T-cell (primary cell): Measurements from ENCODE around the gene DENND5A. TPM values are rescaled to one million over a fixed set of nuclear protein-coding genes. Genes with fewer than 3 reads are reported as not detected.
A peak's percentile ranks its signal among the peaks of the same experiment; 100 is the strongest.

Source experiments
- ATAC-seq, 4 experiments: fragments of 200-7000 bp in 3 of 4; fragments of 150-1000 bp in 1 of 4; cut with Tn5 transposase; replicated peaks in 1 of 4; 1 replicate in 3 of 4; 2 replicates in 1 of 4; pipeline ENCODE4 v1.10.0; 2021; ENCODE audit warnings: moderate library complexity in 3 of 4, mild to moderate bottlenecking in 2 of 4, moderate number of reproducible peaks in 1 of 4
- CTCF ChIA-PET, 2 donors: fragments of 300-600 bp; sonication (Branson Sonifier 250); formaldehyde crosslinking; loops; one replicate each; lab custom pipeline; 2022; ENCODE audit warnings: antibody characterized with exemption in 2 of 2; lab: Charles Lee
- POLR2A ChIA-PET, 2 donors: fragments of 300-600 bp; sonication (Branson Sonifier 250); formaldehyde crosslinking; loops; one replicate each; lab custom pipeline; 2022; ENCODE audit warnings: antibody characterized with exemption in 2 of 2; lab: Charles Lee
- DNase-seq, 35 experiments: peaks; one replicate each; pipeline versions ENCODE4 v3.0.0 to v3.0.0-alpha.2; 2013 to 2023
- H3K27ac ChIP-seq: one replicate; pipeline ENCODE4 v1.5.1; 2013; ENCODE audit warnings: low read length
- H3K27me3 ChIP-seq, 2 experiments: replicated peaks in 1 of 2; 1 replicate in 1 of 2; 2 replicates in 1 of 2; pipeline versions ENCODE4 v1.6.1 to v1.7.0; 2013; ENCODE audit warnings: low read length in 1 of 2, mixed read lengths in 1 of 2; ENCODE audit not compliant: control insufficient read depth in 2 of 2, insufficient read depth in 2 of 2; ENCODE audit errors: extremely low read depth in 1 of 2
- H3K36me3 ChIP-seq, 2 donors: 1 replicate in 1 of 2; 2 replicates in 1 of 2; pipeline versions ENCODE4 v1.6.1 to v1.7.0; 2013; ENCODE audit warnings: low read length in 1 of 2; ENCODE audit not compliant: control insufficient read depth in 2 of 2, insufficient read depth in 1 of 2; ENCODE audit errors: extremely low read depth in 1 of 2
- H3K4me1 ChIP-seq, 2 experiments: 1 replicate in 1 of 2; 2 replicates in 1 of 2; pipeline versions ENCODE4 v1.6.1 to v1.7.0; 2013; ENCODE audit warnings: low read length in 2 of 2, mixed read lengths in 1 of 2; ENCODE audit not compliant: insufficient read depth in 2 of 2, control insufficient read depth in 1 of 2; ENCODE audit errors: extremely low read depth in 1 of 2
- H3K4me3 ChIP-seq, 2 donors: 1 replicate in 1 of 2; 2 replicates in 1 of 2; pipeline versions ENCODE4 v1.5.1 to v1.7.0; 2013; ENCODE audit warnings: mild to moderate bottlenecking in 2 of 2, low read length in 1 of 2, moderate library complexity in 1 of 2; ENCODE audit not compliant: control insufficient read depth in 1 of 2; ENCODE audit errors: extremely low read depth in 1 of 2
- H3K9me3 ChIP-seq: 2 replicates; pipeline ENCODE4 v1.7.0; 2013
- H3K27ac Mint-ChIP-seq, 2 donors: one replicate each; pipeline ENCODE4 v1.8.0; 2020 to 2021; ENCODE audit warnings: mild to moderate bottlenecking in 2 of 2, mixed read lengths in 2 of 2
- H3K27me3 Mint-ChIP-seq, 2 donors: one replicate each; pipeline ENCODE4 v1.8.0; 2021 to 2022; ENCODE audit warnings: mixed read lengths in 2 of 2
- H3K36me3 Mint-ChIP-seq: one replicate; pipeline ENCODE4 v1.8.0; 2021; ENCODE audit warnings: mixed read lengths
- H3K4me1 Mint-ChIP-seq, 3 donors: one replicate each; pipeline ENCODE4 v1.8.0; 2020 to 2022; ENCODE audit warnings: mixed read lengths in 3 of 3, mild to moderate bottlenecking in 1 of 3
- H3K4me3 Mint-ChIP-seq, 3 donors: one replicate each; pipeline ENCODE4 v1.8.0; 2020 to 2022; ENCODE audit warnings: mild to moderate bottlenecking in 3 of 3, mixed read lengths in 3 of 3, moderate library complexity in 3 of 3
- H3K9me3 Mint-ChIP-seq, 3 donors: one replicate each; pipeline ENCODE4 v1.8.0; 2020 to 2022; ENCODE audit warnings: mixed read lengths in 3 of 3
- WGBS: methylation state at CpG from one replicate; pipeline ENCODE4 v1.1.5; 2013; ENCODE audit warnings: missing lambda C conversion rate; ENCODE audit not compliant: insufficient coverage; 5-methylcytosine and 5-hydroxymethylcytosine counted together
- total RNA-seq, 35 experiments: library from RNA in 6 of 35; stranded (reverse) in 6 of 35; fragments of 120-200 nt in 1 of 35; gene quantifications; one replicate each; pipeline versions ENCODE4 v1.2.1 to v1.2.4 and lab custom pipeline; 2013 to 2026

The DENND5A gene
- total RNA-seq, 5 donors from 2014 or later (not counting 1 experiment from before 2014, with no cell fraction given): 57.8 to 151 (median 84.2) TPM

DNA sequence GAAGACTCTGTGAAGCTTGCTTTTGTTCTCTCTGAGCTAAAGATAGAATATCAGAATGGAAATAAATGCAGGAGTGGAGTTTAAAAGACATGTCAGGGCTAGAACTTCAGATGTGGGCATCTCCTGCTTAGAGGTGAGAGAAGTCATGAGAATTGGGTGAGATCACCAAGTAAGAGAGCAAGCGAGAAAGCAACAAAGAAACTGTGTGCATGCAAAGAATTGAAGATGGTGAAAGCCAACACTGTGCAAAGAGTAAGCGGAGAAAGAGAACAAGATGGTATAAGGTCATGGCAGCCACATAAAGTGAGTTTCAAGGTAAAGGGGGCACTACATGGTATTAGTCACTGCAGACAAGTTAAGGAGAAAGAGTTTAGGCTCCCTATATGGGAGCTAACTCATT, 116.4 kb downstream of the DENND5A start:
- CTCF ChIA-PET: no interaction called here
- no peak overlapping the region for H3K4me3 ChIP-seq
- Mint-ChIP-seq H3K27ac (no peak overlapping the region), H3K9me3 (no peaks in the 10 kb centered on the region), H3K4me3 (no peak overlapping the region), H3K4me1 (peaks cover 8 to 12% (median 8%) of the 10 kb centered on the region in 3 donors), H3K36me3 (peaks cover 55% of the 10 kb centered on the region), H3K27me3 (no peaks in the 10 kb centered on the region)
- no peak overlapping the region for H3K27ac ChIP-seq
- no peak for DNase-seq
- H3K27me3 ChIP-seq: no peaks in the 10 kb centered on the region
- no peaks in the 10 kb centered on the region for H3K9me3 ChIP-seq
- 85% methylated on average over 2 of the region's 2 CpGs for WGBS
- peaks cover 17 to 67% of the 10 kb centered on the region in 2 donors for H3K36me3 ChIP-seq
- no peak for ATAC-seq
- peaks cover 0 to 2% of the 10 kb centered on the region in 2 experiments for H3K4me1 ChIP-seq
- POLR2A ChIA-PET: no interaction called here

DNA sequence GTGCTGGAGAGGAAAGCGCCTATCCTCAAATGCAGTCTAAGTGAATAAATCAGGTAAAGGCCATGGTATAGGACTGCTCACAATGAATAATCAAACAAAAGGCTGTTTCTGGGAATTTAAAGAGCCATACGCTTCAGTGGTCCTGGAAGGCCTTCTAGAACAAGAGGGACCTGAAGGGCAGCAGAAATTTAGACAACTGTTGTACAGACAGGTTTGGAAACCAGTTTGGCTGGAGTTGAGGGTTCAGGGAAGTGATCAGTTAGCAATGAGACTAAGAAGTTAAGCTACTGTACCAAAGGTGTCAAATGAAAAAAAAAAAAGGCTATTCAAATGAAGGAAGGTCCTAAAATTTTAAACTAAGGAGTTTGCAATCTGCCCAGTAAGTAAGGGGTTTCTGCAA, 117.1 kb downstream of the DENND5A start:
- no peak overlapping the region for H3K4me3 ChIP-seq
- Mint-ChIP-seq H3K4me1 (peaks cover 8 to 12% (median 8%) of the 10 kb centered on the region in 3 donors), H3K36me3 (peaks cover 57% of the 10 kb centered on the region), H3K27ac (peak overlapping the region in 1 of 2 donors; percentile 4), H3K27me3 (no peaks in the 10 kb centered on the region), H3K4me3 (no peak overlapping the region), H3K9me3 (no peaks in the 10 kb centered on the region)
- H3K9me3 ChIP-seq: no peaks in the 10 kb centered on the region
- no peaks in the 10 kb centered on the region for H3K27me3 ChIP-seq
- 100% methylated on average over 1 of the region's 2 CpGs for WGBS
- H3K4me1 ChIP-seq: peaks cover 0 to 2% of the 10 kb centered on the region in 2 experiments
- ChIA-PET CTCF (no interaction called here), POLR2A (no interaction called here)
- DNase-seq (no peak), ATAC-seq (no peak)
- no peak overlapping the region for H3K27ac ChIP-seq
- H3K36me3 ChIP-seq: peaks cover 19 to 69% of the 10 kb centered on the region in 2 donors

DNA sequence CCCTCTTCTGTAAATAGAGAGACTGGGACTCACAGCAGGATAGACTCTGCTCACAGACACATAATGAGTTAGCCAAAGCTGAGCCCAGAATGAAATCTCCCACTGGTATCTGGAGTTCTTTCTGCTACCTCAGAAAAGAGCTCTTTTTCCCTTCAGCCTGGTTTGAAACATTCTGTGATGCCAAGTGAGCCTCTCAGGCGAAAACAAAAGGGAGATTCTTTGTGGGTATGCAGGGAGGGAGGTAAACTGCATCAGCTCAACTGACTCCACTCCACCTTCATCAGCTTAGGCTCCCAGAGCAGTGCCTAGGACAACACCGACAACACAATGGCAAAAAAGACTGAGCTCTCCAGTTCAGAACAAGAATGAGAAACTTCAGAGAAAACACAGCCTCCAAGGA, 118.7 kb downstream of the DENND5A start:
- H3K4me1 Mint-ChIP-seq: peaks cover 8 to 12% (median 8%) of the 10 kb centered on the region in 3 donors
- CTCF ChIA-PET: no interaction called here
- ATAC-seq: no peak
- peaks cover 62% of the 10 kb centered on the region for H3K36me3 Mint-ChIP-seq
- Histone ChIP-seq H3K36me3 (peaks cover 28 to 79% of the 10 kb centered on the region in 2 donors), H3K4me1 (peaks cover 0 to 2% of the 10 kb centered on the region in 2 experiments), H3K27ac (no peak overlapping the region), H3K27me3 (no peaks in the 10 kb centered on the region), H3K9me3 (no peaks in the 10 kb centered on the region), H3K4me3 (no peak overlapping the region)
- H3K4me3 Mint-ChIP-seq: no peak overlapping the region
- peak overlapping the region in 1 of 2 donors; percentile 9 for H3K27ac Mint-ChIP-seq
- H3K27me3 Mint-ChIP-seq: no peaks in the 10 kb centered on the region
- WGBS: no CpG with 5 or more reads among the region's 2 CpGs
- H3K9me3 Mint-ChIP-seq: no peaks in the 10 kb centered on the region
- POLR2A ChIA-PET: interaction anchor here in 1 of 2 donors (0.6 kb wide), 1 partner anchor 977 kb away, joined by 5 read pairs; no protein-coding TSS in a partner anchor
- DNase-seq: no peak

DNA sequence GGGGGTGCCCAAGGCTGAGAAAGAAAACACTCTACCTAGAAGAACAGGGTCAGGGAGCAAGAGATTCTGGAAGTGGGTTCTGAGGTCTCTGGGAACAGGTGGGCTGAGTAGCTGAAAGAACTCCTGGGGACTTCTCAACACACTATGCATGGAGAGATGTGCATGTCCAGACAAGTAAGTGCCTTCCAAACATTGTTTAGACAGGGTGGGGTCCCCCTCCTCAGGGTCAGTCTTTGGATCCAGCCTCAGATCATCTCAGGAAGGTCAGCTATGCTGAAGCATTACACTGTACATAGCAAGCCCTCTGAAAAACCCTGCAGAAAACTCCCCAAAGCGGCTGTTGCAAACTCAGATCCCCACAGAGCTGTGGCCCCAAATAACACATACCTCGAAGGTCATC, 119.9 kb downstream of the DENND5A start:
- no peak for ATAC-seq
- peaks cover 63% of the 10 kb centered on the region for H3K36me3 Mint-ChIP-seq

DNA sequence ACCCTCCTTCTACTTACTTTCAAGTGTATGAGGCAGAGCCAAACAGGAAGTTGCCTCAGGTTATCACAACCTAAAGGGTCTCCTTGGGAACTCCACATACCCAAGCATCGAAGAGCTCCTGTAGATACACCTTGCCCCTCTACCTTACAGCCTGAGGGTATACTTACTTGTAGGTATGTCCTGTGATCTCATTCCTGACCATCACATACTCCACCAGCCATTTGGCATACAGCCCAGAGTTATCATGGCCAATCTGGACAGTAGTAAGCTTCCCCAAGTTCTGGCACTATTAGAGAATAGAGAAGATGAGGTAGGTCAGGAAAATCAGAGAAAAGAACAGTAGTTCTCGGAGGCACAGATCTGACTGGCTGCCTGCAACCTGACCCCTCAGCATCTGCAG, 120.3 kb downstream of the DENND5A start:
- Mint-ChIP-seq H3K4me1 (peaks cover 12 to 17% (median 16%) of the 10 kb centered on the region in 3 donors), H3K27me3 (no peaks in the 10 kb centered on the region), H3K27ac (peak overlapping the region; percentile 26 to 30), H3K36me3 (peaks cover 61% of the 10 kb centered on the region), H3K9me3 (no peaks in the 10 kb centered on the region), H3K4me3 (no peak overlapping the region)
- Histone ChIP-seq H3K27me3 (no peaks in the 10 kb centered on the region), H3K4me3 (no peak overlapping the region), H3K27ac (no peak overlapping the region), H3K4me1 (peaks cover 0 to 2% of the 10 kb centered on the region in 2 experiments), H3K36me3 (peaks cover 25 to 68% of the 10 kb centered on the region in 2 donors), H3K9me3 (no peaks in the 10 kb centered on the region)
- DNase-seq: no peak
- ATAC-seq: no peak
- ChIA-PET CTCF (no interaction called here), POLR2A (interaction anchor here in 1 of 2 donors (0.7 kb wide), 1 partner anchor 35 kb away, joined by 3 read pairs; no protein-coding TSS in a partner anchor)
- 100% methylated on average over 1 of the region's 2 CpGs for WGBS

More for the DNA sequence above, 119.9 kb downstream of the DENND5A start:
- peaks cover 12% of the 10 kb centered on the region in 3 donors for H3K4me1 Mint-ChIP-seq
- ChIA-PET POLR2A (interaction anchor here (0.5 to 0.7 kb wide), 2 partner anchors 34 to 272 kb away, joined by 3 to 4 read pairs; no protein-coding TSS in a partner anchor), CTCF (no interaction called here)
- Histone ChIP-seq H3K4me1 (peaks cover 0 to 2% of the 10 kb centered on the region in 2 experiments), H3K9me3 (no peaks in the 10 kb centered on the region), H3K27me3 (no peaks in the 10 kb centered on the region), H3K36me3 (peaks cover 29 to 73% of the 10 kb centered on the region in 2 donors), H3K4me3 (no peak overlapping the region), H3K27ac (no peak overlapping the region)
- H3K9me3 Mint-ChIP-seq: no peaks in the 10 kb centered on the region
- WGBS: 95% methylated on average over 2 of the region's 2 CpGs
- H3K4me3 Mint-ChIP-seq: no peak overlapping the region
- no peak for DNase-seq
- peak overlapping the region; percentile 13 to 26 for H3K27ac Mint-ChIP-seq
- H3K27me3 Mint-ChIP-seq: no peaks in the 10 kb centered on the region

DNA sequence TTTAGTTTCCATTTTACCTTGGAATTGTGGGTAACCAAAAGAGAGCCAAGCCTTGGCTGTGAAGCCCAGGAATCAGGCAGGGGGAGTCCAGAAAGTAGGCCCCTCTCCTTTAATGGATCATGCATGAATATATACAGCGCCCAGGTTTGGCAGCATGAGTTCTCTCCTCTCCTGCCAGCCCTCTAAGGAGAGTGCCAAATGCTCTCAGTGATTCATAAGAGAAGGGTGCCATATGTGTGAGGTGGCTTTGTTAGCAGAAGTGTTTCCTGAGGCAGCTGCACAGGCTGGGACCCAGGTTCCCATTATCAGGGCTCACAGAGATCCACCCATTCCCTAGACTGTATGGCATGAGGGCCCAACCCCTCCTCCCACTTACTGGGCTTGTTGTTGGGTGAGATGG, 121.4 kb downstream of the DENND5A start:
- no peaks in the 10 kb centered on the region for H3K9me3 Mint-ChIP-seq
- peaks cover 12 to 24% (median 23%) of the 10 kb centered on the region in 3 donors for H3K4me1 Mint-ChIP-seq
- H3K27ac ChIP-seq: no peak overlapping the region
- H3K9me3 ChIP-seq: no peaks in the 10 kb centered on the region
- peaks cover 56% of the 10 kb centered on the region for H3K36me3 Mint-ChIP-seq
- no peak for DNase-seq
- ChIA-PET POLR2A (no interaction called here), CTCF (interaction anchor here in 1 of 2 donors (0.6 kb wide), 1 partner anchor 39 kb away, joined by 3 read pairs; no protein-coding TSS in a partner anchor)
- H3K4me3 ChIP-seq: no peak overlapping the region
- peak overlapping the region in 1 of 2 donors; percentile 23 for H3K27ac Mint-ChIP-seq
- H3K27me3 ChIP-seq: no peaks in the 10 kb centered on the region
- H3K4me1 ChIP-seq: no peaks in the 10 kb centered on the region
- no peaks in the 10 kb centered on the region for H3K27me3 Mint-ChIP-seq
- ATAC-seq: no peak
- no CpG with 5 or more reads among the region's 1 CpG for WGBS
- peaks cover 25 to 65% of the 10 kb centered on the region in 2 donors for H3K36me3 ChIP-seq
- no peak overlapping the region for H3K4me3 Mint-ChIP-seq
